Prostate gland (tissue), 2 donors: ENCODE measurements around the gene INPP5K.

ENCODE experiments used
- POLR2AphosphoS5 ChIP-seq: sonication (generic); formaldehyde crosslinking; IDR thresholded peaks from one replicate; pipeline ENCODE4 v1.6.1; 2017; ENCODE audit warnings: antibody characterized with exemption
- TF ChIP-seq, protein P1 (sequence below), 4 experiments: fragments of 200-600 bp in 2 of 4; fragments of 450-650 bp in 2 of 4; sonication (generic) in 2 of 4; IDR thresholded peaks; 1 replicate in 3 of 4; 2 replicates in 1 of 4; pipeline ENCODE4 v1.5.1; 2016 to 2019; ENCODE audit warnings: antibody characterized with exemption in 4 of 4, mild to moderate bottlenecking in 2 of 4, moderate library complexity in 2 of 4

DNA sequence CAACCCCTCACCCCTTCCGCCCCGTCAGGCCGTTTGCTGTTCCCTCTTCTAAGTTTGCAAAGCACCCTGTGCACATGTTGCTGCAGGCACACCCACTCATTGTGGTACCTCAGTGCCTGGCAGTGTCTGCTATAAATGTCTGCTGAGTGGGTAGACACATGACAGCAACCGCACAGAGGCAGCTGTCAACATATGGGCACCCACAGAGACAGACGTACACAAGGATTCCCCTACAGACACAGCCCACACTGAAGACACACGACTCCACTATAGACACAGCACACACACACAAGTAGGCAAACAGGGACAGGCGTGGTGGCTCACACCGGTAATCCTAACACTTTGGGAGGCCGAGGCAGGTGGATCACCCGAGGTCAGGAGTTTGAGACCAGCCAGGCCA is 42.6 kb downstream of the INPP5K start:
- TF ChIP-seq POLR2AphosphoS5 = no peak
- TF ChIP-seq, protein P1, sequence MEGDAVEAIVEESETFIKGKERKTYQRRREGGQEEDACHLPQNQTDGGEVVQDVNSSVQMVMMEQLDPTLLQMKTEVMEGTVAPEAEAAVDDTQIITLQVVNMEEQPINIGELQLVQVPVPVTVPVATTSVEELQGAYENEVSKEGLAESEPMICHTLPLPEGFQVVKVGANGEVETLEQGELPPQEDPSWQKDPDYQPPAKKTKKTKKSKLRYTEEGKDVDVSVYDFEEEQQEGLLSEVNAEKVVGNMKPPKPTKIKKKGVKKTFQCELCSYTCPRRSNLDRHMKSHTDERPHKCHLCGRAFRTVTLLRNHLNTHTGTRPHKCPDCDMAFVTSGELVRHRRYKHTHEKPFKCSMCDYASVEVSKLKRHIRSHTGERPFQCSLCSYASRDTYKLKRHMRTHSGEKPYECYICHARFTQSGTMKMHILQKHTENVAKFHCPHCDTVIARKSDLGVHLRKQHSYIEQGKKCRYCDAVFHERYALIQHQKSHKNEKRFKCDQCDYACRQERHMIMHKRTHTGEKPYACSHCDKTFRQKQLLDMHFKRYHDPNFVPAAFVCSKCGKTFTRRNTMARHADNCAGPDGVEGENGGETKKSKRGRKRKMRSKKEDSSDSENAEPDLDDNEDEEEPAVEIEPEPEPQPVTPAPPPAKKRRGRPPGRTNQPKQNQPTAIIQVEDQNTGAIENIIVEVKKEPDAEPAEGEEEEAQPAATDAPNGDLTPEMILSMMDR (IDR thresholded peaks at IDR 0.05) = no peak
